GM23338 (cell line): ENCODE data around the gene MTCL1. TPM values are rescaled to one million over a fixed set of nuclear protein-coding genes. Genes with fewer than 3 reads are reported as not detected.

Experiments
- ATAC-seq: fragments of 200-7000 bp; cut with Tn5 transposase; 3 replicates; pipeline ENCODE4 v1.9.1; 2020
- DNase-seq: peaks from one replicate; pipeline ENCODE4 v3.0.0-alpha.2; 2015; ENCODE audit warnings: low spot score
- H2AFZ ChIP-seq: fragments of 200-600 bp; sonication (generic); 2 replicates; pipeline ENCODE4 v1.8.0; 2016; ENCODE audit warnings: antibody characterized with exemption, mild to moderate bottlenecking, moderate library complexity
- H3F3A ChIP-seq: fragments of 200-600 bp; sonication (generic); replicated peaks from 2 replicates; pipeline ENCODE4 v1.8.0; 2017; ENCODE audit warnings: antibody characterized with exemption, mixed run types, low read depth
- H3K27ac ChIP-seq: fragments of 200-600 bp; sonication (generic); 2 replicates; pipeline ENCODE4 v1.6.1; 2016; ENCODE audit warnings: low read depth
- H3K27me3 ChIP-seq: fragments of 200-600 bp; sonication (generic); 2 replicates; pipeline ENCODE4 v1.8.0; 2016; ENCODE audit warnings: mild to moderate bottlenecking, mixed run types, moderate library complexity; ENCODE audit not compliant: insufficient read depth
- H3K36me3 ChIP-seq: fragments of 200-600 bp; sonication (generic); 2 replicates; pipeline ENCODE4 v1.8.0; 2016; ENCODE audit warnings: mild to moderate bottlenecking; ENCODE audit not compliant: insufficient read depth
- H3K4me1 ChIP-seq: fragments of 200-600 bp; sonication (generic); 2 replicates; pipeline ENCODE4 v1.8.0; 2016; ENCODE audit warnings: mild to moderate bottlenecking, moderate library complexity; ENCODE audit not compliant: insufficient read depth
- H3K4me2 ChIP-seq: fragments of 200-600 bp; sonication (generic); 2 replicates; pipeline ENCODE4 v1.7.1; 2017; ENCODE audit warnings: mixed run types
- H3K4me3 ChIP-seq: fragments of 200-600 bp; sonication (generic); 2 replicates; pipeline ENCODE4 v1.6.1; 2016; ENCODE audit warnings: mixed run types
- H3K79me2 ChIP-seq: fragments of 200-600 bp; sonication (generic); replicated peaks from 2 replicates; pipeline ENCODE4 v1.8.0; 2017; ENCODE audit warnings: mild to moderate bottlenecking; ENCODE audit not compliant: insufficient read depth
- H3K9me2 ChIP-seq: fragments of 200-600 bp; sonication (generic); 2 replicates; pipeline ENCODE4 v1.8.0; 2017; ENCODE audit not compliant: insufficient read depth
- H4K20me1 ChIP-seq: fragments of 200-600 bp; sonication (generic); replicated peaks from 2 replicates; pipeline ENCODE4 v1.8.0; 2017; ENCODE audit warnings: mild to moderate bottlenecking; ENCODE audit not compliant: insufficient read depth
- H3K27ac Mint-ChIP-seq: 2 replicates; pipeline ENCODE4 v1.8.0; 2020; ENCODE audit warnings: inconsistent platforms, mild to moderate bottlenecking, moderate library complexity, mixed read lengths
- H3K27me3 Mint-ChIP-seq: 3 replicates; pipeline ENCODE4 v1.8.0; 2022; ENCODE audit warnings: low read depth, mild to moderate bottlenecking, moderate library complexity, mixed read lengths, inconsistent platforms; ENCODE audit not compliant: insufficient read depth, poor library complexity
- H3K36me3 Mint-ChIP-seq: 3 replicates; pipeline ENCODE4 v1.8.0; 2021; ENCODE audit warnings: low read depth, mild to moderate bottlenecking, inconsistent platforms, moderate library complexity, mixed read lengths
- H3K4me1 Mint-ChIP-seq: 3 replicates; pipeline ENCODE4 v1.8.0; 2020; ENCODE audit warnings: mild to moderate bottlenecking, inconsistent platforms, mixed read lengths
- H3K4me3 Mint-ChIP-seq: 3 replicates; pipeline ENCODE4 v1.8.0; 2021; ENCODE audit warnings: moderate library complexity, mild to moderate bottlenecking, inconsistent platforms, mixed read lengths
- H3K9me3 Mint-ChIP-seq: 3 replicates; pipeline ENCODE4 v1.8.0; 2020; ENCODE audit warnings: moderate library complexity, mild to moderate bottlenecking, inconsistent platforms, mixed read lengths
- CREB1 ChIP-seq: fragments of 250-450 bp; sonication (Bioruptor Pico); IDR thresholded peaks from 2 replicates; pipeline ENCODE4 v1.5.0; 2020; ENCODE audit warnings: low read depth, mild to moderate bottlenecking, moderate library complexity
- EZH2phosphoT487 ChIP-seq: fragments of 200-600 bp; sonication (generic); IDR thresholded peaks from one replicate; pipeline ENCODE4 v1.8.1; 2018; ENCODE audit warnings: antibody characterized with exemption; ENCODE audit not compliant: unreplicated experiment
- JUNB ChIP-seq: IDR thresholded peaks from one replicate; pipeline ENCODE4 v1.6.1; 2016; ENCODE audit warnings: antibody characterized with exemption; ENCODE audit not compliant: unreplicated experiment
- NANOG ChIP-seq: IDR thresholded peaks from 2 replicates; pipeline ENCODE4 v1.6.1; 2016; ENCODE audit warnings: antibody characterized with exemption, borderline replicate concordance
- POLR2AphosphoS5 ChIP-seq: IDR thresholded peaks from 2 replicates; pipeline ENCODE4 v1.6.1; 2016; ENCODE audit warnings: antibody characterized with exemption, low read depth
- STAT1 ChIP-seq: IDR thresholded peaks from one replicate; pipeline ENCODE4 v1.6.1; 2016; ENCODE audit warnings: antibody characterized with exemption; ENCODE audit not compliant: unreplicated experiment
- ZNF114 ChIP-seq: fragments of 250-450 bp; sonication (Bioruptor Pico); IDR thresholded peaks from 2 replicates; pipeline ENCODE4 v1.5.0; 2020; ENCODE audit warnings: mild to moderate bottlenecking, moderate library complexity
- ZNF331 ChIP-seq: fragments of 250-450 bp; sonication (Bioruptor Pico); IDR thresholded peaks from 2 replicates; pipeline ENCODE4 v1.5.0; 2020; ENCODE audit warnings: low read depth, mild to moderate bottlenecking, moderate library complexity
- polyA plus RNA-seq: library from polyadenylated mRNA; unstranded; fragments of >200 nt; fragmentation: Nextera tagmentation; extraction: Ambion mirVana; gene quantifications from 2 replicates; pipeline ENCODE4 v1.2.1, GENCODE V29; 2016
- total RNA-seq: library from RNA; depleted of rRNA; stranded (reverse); fragments of >200 nt; shearing (Covaris generic); gene quantifications from 2 replicates; pipeline ENCODE4 v1.2.3, GENCODE V29; 2014
- TF ChIP-seq, protein P1 (sequence below), 2 experiments: fragments of 200-600 bp in 1 of 2; sonication (generic) in 1 of 2; conservative IDR thresholded peaks; 2 replicates each; pipeline versions ENCODE4 v1.5.1 to v1.6.1; 2016 to 2017; ENCODE audit warnings: antibody characterized with exemption in 2 of 2, low read depth in 2 of 2, mild to moderate bottlenecking in 2 of 2, moderate library complexity in 1 of 2
- TF ChIP-seq, protein P2 (sequence below): IDR thresholded peaks from one replicate; pipeline ENCODE4 v1.6.1; 2018; ENCODE audit warnings: antibody characterized with exemption; ENCODE audit not compliant: unreplicated experiment

The MTCL1 gene
- total and polyA plus RNA-seq, 2 experiments from 2014 or later = 14.4 to 45.0 TPM

GRCh38 chr18:8778386-8778785 lies 73.0 kb downstream of the MTCL1 start:
- H3F3A ChIP-seq = no peaks in the 10 kb centered on the region
- H3K36me3 ChIP-seq = peaks cover 3% of the 10 kb centered on the region; the same call in 1 of the 2 replicates
- no peaks in the 10 kb centered on the region for H3K27me3 ChIP-seq
- Mint-ChIP-seq H3K4me3 (no peak overlapping the region; the same call in 2 of the 3 replicates), H3K27me3 (peaks cover 6% of the 10 kb centered on the region), H3K36me3 (peaks cover 11% of the 10 kb centered on the region), H3K9me3 (no peaks in the 10 kb centered on the region), H3K4me1 (peaks cover 37% of the 10 kb centered on the region), H3K27ac (peak overlapping the region; percentile 81)
- DNase-seq (no peak), ATAC-seq (peak; percentile 85)
- no peak overlapping the region for H3K4me3 ChIP-seq
- H2AFZ ChIP-seq = no peak overlapping the region
- TF ChIP-seq EZH2phosphoT487 = no peak
- TF ChIP-seq JUNB = no peak
- TF ChIP-seq, protein P1, sequence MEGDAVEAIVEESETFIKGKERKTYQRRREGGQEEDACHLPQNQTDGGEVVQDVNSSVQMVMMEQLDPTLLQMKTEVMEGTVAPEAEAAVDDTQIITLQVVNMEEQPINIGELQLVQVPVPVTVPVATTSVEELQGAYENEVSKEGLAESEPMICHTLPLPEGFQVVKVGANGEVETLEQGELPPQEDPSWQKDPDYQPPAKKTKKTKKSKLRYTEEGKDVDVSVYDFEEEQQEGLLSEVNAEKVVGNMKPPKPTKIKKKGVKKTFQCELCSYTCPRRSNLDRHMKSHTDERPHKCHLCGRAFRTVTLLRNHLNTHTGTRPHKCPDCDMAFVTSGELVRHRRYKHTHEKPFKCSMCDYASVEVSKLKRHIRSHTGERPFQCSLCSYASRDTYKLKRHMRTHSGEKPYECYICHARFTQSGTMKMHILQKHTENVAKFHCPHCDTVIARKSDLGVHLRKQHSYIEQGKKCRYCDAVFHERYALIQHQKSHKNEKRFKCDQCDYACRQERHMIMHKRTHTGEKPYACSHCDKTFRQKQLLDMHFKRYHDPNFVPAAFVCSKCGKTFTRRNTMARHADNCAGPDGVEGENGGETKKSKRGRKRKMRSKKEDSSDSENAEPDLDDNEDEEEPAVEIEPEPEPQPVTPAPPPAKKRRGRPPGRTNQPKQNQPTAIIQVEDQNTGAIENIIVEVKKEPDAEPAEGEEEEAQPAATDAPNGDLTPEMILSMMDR (conservative IDR thresholded peaks at IDR 0.05; ENCODE audit: low read depth in 2 of 2) = no peak
- TF ChIP-seq STAT1 = no peak
- TF ChIP-seq POLR2AphosphoS5 = no peak
- TF ChIP-seq NANOG = no peak
- H3K9me2 ChIP-seq = no peaks in the 10 kb centered on the region
- H3K79me2 ChIP-seq = no peaks in the 10 kb centered on the region
- 0 out of 2 replicates have a peak overlapping the region, but pooled peaks have one; percentile 50 for H3K27ac ChIP-seq
- H3K4me2 ChIP-seq = no peak overlapping the region
- H3K4me1 ChIP-seq = no peaks in the 10 kb centered on the region; the same call in 1 of the 2 replicates
- H4K20me1 ChIP-seq = no peaks in the 10 kb centered on the region

- H3K27ac Mint-ChIP-seq = peak overlapping the region; percentile 81
- H3K9me2 ChIP-seq = no peaks in the 10 kb centered on the region
- peak; percentile 23 for ATAC-seq
- no peak overlapping the region for H2AFZ ChIP-seq
- no peak overlapping the region for H3K4me3 Mint-ChIP-seq
- H3K27me3 ChIP-seq = no peaks in the 10 kb centered on the region
- H3K36me3 Mint-ChIP-seq = peaks cover 16% of the 10 kb centered on the region
- H3K4me1 ChIP-seq = no peaks in the 10 kb centered on the region; the same call in 1 of the 2 replicates
- DNase-seq = no peak
- H4K20me1 ChIP-seq = no peaks in the 10 kb centered on the region
- no peaks in the 10 kb centered on the region for H3F3A ChIP-seq
- peaks cover 3% of the 10 kb centered on the region; the same call in 1 of the 2 replicates for H3K36me3 ChIP-seq
- H3K79me2 ChIP-seq = no peaks in the 10 kb centered on the region
- H3K4me1 Mint-ChIP-seq = peaks cover 35% of the 10 kb centered on the region
- H3K4me2 ChIP-seq = no peak overlapping the region
- peaks cover 9% of the 10 kb centered on the region for H3K27me3 Mint-ChIP-seq
- no peak overlapping the region for H3K27ac ChIP-seq
- H3K4me3 ChIP-seq = no peak overlapping the region
- H3K9me3 Mint-ChIP-seq = no peaks in the 10 kb centered on the region
- TF ChIP-seq EZH2phosphoT487 (no peak), NANOG (no peak), STAT1 (no peak), ZNF114 (CRISPR knock-in tag) (no peak), CREB1 (CRISPR knock-in tag) (no peak), ZNF331 (no peak)
- TF ChIP-seq, protein P2, sequence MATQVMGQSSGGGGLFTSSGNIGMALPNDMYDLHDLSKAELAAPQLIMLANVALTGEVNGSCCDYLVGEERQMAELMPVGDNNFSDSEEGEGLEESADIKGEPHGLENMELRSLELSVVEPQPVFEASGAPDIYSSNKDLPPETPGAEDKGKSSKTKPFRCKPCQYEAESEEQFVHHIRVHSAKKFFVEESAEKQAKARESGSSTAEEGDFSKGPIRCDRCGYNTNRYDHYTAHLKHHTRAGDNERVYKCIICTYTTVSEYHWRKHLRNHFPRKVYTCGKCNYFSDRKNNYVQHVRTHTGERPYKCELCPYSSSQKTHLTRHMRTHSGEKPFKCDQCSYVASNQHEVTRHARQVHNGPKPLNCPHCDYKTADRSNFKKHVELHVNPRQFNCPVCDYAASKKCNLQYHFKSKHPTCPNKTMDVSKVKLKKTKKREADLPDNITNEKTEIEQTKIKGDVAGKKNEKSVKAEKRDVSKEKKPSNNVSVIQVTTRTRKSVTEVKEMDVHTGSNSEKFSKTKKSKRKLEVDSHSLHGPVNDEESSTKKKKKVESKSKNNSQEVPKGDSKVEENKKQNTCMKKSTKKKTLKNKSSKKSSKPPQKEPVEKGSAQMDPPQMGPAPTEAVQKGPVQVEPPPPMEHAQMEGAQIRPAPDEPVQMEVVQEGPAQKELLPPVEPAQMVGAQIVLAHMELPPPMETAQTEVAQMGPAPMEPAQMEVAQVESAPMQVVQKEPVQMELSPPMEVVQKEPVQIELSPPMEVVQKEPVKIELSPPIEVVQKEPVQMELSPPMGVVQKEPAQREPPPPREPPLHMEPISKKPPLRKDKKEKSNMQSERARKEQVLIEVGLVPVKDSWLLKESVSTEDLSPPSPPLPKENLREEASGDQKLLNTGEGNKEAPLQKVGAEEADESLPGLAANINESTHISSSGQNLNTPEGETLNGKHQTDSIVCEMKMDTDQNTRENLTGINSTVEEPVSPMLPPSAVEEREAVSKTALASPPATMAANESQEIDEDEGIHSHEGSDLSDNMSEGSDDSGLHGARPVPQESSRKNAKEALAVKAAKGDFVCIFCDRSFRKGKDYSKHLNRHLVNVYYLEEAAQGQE = no peak
- TF ChIP-seq, protein P1 (conservative IDR thresholded peaks at IDR 0.05; ENCODE audit: low read depth in 2 of 2) = no peak
Observed at GRCh38 chr18:8778824-8779223, 73.5 kb downstream of the MTCL1 start.
